Activated CD8-positive, alpha-beta memory T cell treated with anti-CD3 and anti-CD28 coated beads for 4 hours (primary cell): ENCODE measurements around the gene BLID.

Source experiments
- DNase-seq, 2 donors: peaks; one replicate each; pipeline ENCODE4 v3.0.0-alpha.2; 2020; ENCODE audit warnings: low read depth in 2 of 2

The BLID gene, protein sequence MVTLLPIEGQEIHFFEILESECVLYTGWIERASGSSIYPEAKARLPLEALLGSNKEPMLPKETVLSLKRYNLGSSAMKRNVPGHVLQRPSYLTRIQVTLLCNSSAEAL

DNA sequence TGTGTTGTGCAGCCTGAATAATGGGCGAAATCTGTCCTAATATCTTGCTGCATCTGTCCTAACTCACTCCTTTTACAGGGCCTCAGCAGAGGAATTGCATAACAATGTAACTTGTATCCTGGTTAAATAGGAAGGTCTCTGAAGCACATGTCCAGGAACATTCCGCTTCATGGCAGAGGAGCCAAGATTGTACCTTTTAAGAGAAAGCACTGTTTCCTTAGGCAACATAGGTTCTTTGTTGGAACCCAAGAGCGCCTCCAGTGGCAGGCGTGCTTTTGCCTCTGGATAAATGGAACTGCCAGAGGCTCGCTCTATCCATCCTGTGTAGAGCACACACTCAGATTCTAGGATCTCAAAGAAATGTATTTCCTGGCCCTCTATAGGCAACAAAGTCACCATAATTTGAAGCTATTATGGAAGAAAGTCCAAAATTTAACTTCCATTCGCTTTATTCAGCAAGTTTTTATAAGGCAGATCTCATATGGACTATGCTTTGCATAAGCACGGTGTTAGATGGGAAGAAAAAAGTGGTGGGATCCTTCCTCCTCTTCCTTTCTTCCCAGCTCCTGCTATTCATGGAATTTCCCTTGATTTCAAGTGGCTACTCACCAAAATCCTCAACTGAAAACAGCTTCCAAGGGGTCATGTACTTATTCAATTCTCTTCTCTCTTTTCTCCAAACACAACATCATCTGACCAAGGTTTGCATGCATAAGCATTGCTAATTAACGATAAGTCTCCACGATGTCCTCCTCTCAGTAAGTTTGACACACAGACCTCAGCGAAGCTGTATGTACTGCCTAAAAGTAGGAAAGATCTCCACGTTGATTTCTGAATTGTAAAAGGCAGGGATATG is at the start of gene BLID:
TSS of gene BLID (minus strand) at position 692 of the 856 bp plus-strand sequence. CDS start at position 399, 293 bp downstream.
- no peak for DNase-seq

DNA sequence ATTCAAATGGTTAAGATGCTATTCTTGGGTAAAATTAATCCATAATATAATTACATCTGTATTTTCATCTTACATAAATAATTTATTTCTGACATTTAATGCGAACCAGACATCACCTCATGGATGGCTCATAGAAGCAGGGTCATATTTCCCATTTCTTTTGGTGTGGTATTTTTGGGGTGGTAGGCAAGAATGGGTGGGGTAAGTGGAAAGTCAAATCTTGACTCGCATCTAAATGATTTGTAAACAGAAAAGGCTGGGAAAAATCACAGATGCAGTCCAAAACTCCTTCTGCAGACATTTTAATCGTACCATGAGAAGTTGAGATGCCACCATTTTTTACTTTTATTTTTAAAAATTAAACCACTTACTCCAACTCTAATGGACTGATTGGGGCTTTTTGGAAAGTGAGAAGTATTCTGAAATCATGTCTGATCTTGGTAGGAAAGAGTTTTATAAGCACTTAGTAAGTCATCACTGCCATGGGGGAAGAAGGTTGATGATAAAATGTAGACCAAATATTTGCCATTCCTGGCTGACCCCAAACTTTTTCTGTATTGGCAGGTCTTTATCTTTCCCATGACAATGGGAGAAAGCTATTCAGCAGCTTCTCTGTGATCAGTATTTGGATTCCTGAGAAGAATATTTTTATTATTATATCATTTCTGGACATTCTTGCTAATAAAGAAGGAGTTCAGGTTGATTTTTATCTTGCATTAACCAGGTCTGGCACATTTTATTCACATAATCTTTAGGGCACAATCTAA is 47.2 kb upstream of the BLID start:
- no peak for DNase-seq

DNA sequence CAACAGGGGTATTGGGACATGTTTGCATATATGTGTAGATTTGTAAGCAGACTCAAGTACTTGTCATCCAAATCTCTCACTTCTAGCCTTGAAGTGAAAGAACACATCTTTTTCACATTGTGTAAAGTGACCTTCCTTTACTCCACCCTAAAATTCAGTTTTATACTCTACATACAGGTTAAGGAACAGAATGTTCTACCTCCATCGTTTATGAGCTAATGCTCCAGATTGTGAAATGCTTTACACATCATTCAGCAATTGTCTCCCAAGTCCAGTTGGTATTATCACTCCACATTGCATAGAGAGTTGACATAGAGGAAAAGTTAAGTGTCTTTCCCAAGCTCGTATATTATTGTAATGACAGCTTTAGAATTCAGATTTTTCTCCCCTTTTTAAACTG is 46.1 kb upstream of the BLID start:
- DNase-seq = no peak

DNA sequence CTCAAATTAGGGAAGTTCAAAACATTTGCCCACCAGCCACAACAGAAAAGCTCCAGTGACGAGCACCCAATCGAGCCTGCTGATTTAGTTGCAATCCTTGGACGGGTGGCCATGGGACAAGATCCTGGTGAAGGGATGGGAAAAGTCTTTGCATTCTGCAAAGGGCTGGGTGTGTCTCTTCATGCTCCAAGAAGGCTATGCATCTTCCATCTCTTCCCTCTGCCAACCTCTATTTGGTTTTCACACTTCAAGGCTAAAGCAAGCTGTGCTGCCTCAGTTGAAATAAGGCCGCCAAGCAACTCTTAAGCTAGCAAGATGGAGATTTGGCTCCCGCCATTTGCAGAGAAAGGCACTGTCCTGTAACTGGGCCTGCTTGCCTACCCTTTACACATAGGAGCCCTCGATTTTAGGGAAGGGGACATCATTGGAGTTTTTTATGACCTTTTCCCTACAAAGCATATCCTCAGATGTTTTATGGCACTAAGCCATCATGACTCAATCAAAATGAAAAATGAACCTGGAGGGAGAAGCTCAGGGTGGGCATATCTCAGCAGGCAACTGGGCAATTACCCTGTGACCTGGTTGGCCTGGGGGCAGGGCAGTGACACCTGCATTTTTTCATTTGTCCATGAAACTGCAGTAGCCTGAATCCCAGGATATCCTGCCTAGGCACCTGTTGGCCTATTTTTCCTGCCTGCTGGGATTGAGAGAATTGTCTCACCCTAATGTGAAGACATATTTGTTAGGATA is 45.0 kb upstream of the BLID start:
- no peak for DNase-seq

DNA sequence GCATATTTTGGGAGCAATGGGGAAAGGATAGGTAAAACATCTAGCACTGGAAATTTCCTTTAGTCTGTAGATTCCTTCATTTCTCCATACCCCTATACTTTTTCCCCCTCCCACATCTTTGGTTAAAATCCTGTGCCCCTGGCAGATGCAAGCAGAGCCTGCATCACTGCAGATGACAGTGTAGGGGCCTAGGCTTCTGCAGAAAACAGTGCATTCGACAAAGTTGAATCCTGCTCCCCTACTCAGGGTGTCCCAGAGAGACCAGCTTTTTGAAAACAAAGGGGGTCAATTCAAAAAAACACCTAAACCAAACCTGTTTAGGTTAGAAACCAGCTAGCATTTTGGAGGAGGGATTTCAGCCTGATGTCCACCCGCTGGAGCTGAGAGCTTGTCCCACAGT is 43.8 kb upstream of the BLID start:
- no peak for DNase-seq

DNA sequence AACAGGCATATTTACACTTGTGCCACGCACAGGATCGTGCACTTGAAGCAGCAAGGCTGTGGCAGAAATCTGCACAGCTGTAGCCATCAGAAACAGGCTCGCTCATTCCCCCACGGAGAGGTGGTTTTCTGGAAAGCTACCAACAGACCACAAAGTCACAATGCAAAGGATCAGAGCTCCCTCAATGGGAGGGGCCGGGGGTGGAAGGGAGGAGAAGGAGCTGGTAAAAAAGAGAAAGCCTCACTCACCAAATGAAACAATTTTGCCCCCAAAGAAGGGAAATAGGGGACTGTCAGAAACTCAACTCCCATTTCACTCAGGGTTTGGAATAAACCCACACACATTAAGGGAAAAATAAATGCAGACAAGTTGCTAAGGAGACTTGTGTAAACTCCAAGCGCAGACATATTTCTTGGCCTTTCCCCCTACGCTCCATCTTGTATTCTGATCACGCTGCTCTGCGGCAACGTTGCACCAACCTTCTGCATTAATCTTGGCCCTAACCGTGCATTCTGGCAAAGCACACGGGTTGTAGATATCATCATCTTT is 43.2 kb upstream of the BLID start:
- DNase-seq = no peak

DNA sequence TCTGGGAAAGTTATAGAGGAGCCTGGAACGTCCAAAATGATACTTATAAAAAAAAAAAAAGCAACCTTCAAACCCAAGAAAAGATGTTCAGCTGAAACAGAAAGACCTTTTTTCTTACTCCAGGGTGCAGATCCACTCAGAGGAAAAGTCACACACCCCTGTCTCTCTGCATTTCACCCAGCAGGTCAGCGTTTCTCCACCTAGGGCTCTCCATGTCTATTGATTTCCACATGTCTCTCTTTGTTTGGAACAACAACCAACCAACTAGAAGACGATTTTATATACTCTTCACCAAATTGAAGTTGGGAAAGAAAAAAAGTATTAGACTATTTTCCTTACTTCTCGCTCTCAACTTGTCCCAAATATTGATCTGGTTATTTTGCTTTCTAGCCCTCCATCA is 42.2 kb upstream of the BLID start:
- no peak for DNase-seq

DNA sequence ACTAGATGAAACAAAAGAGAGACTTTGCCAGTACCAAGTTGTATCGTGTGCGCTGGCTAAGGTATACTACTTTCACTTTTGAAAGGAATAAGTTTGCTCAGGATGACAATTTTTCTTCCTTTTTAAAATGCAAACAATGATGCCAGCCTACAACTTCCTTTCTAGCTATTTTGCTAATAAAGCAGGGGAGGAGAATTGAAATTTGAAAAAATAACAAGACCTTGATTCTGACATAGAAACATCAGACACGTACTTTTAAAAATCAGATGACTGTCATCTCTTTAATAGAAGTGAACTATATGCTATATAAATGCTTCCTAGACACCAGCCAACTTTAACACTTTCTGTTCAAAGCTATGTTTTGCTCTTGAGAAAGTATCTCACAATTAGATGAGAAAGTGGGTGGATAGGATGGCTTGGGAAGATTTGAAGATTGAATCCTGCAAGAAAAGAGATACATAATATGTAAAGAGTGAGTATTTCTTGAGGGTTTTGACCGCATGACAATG is 41.7 kb upstream of the BLID start:
- no peak for DNase-seq

DNA sequence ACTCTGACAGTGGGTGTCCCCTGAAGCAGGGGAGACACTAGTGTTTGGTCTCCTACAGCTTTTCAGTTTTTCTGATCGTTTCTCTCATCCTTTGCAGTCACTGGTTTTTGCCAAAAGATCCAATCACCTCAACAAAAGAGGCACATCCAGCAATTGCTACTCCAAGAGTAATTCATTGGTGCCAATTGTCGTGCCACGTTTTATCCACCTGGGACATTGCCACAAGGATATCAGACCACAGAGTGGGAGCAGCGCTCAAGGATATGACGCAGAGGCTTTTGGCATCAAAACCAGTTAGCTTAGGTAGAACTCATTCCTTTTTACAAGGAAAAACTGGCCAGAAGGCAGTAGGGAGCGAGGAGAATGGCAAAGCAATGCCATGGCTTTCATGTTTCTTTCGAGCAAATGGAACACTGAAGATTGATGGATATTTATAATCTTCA is 40.9 kb upstream of the BLID start:
- DNase-seq = no peak

DNA sequence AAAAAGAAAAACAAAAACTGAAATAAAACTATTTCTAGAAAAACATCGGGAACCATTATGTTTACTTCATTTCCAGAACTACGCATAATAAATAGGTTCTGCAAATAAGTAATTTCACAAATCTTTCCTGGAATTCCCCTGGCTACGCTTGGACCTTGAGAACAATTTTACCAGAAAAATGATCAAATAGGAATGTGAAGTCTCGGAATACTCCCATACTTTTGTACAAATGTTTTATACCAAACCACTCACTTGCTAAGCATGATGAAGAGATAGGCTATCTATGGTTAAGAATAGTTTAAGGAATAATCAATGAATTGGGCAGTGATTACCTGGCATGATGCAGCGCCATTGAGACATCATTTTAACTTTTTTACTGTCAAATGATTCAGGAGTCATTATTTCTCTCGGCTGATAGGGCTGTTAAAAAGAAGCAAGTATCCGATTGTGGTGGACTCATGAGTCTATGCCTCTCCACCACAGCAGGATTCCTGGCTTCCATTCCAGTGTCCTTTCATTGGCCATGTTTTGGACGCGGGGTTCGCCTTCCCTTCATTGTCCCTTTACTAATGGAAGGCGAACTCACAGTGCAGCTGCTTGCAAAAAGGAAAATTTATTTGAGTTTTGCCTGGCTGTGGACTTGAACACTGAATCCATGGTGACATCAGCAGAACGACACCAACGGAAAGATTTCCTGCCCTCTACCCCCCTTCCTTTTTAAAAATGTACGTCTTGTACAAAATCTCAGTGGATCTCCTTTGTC is 39.9 kb upstream of the BLID start:
- no peak for DNase-seq

DNA sequence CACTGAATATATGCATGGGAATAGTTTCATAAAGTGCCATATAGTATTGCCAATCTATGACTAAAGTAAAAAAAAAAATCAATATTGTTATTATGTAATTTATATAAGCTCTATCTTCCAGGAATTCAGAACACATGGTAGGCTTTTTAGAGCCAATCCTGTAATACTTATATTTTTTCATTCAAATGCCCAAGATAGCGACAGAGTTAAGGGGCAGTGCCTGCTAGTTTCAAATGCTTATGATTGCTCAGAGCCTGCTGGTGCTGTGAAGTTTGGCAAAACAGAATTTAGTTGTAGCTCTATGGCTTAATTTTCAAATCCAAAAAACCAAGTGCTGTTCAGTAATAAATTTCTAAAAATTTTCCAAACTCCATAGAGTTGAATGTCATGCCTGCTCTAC is 39.0 kb upstream of the BLID start:
- DNase-seq = no peak

DNA sequence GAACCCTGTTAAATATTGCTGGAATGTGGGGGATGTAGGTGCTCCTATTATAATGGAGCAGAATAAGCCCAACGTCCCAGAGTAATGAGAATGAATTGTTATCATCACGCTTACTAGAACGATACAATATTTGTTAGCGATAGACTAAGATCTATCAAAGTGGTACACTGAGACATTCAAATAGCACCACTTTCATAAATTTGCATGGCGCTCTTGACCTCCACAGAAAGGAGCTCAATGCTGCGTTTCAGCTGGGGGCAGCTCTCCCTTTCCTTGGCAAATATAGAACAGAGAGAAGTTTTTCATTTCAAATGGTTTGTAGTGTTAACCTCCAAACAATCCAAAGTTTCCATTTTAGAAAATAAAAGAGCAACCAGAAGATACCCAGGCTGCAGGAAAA is 38.2 kb upstream of the BLID start:
- DNase-seq = no peak

DNA sequence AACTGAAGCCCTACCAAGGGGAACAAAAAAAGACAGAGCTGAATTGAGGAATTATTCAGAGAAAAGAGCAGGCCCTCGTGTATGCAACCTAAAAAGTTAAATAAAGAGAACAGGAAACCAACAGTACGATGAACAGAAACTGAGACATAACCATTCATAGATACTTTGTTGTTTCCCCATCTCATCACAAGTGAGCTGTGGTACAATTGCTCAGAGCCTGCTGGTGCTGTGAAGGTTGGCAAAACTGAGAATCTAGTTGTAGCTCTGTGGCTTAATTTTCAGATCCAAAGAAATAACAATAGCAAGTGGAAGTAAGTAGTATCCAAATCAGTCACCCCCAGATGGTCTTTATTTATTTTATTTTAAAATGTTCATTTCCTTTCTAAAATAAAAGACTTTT is 37.7 kb upstream of the BLID start:
- DNase-seq = no peak

DNA sequence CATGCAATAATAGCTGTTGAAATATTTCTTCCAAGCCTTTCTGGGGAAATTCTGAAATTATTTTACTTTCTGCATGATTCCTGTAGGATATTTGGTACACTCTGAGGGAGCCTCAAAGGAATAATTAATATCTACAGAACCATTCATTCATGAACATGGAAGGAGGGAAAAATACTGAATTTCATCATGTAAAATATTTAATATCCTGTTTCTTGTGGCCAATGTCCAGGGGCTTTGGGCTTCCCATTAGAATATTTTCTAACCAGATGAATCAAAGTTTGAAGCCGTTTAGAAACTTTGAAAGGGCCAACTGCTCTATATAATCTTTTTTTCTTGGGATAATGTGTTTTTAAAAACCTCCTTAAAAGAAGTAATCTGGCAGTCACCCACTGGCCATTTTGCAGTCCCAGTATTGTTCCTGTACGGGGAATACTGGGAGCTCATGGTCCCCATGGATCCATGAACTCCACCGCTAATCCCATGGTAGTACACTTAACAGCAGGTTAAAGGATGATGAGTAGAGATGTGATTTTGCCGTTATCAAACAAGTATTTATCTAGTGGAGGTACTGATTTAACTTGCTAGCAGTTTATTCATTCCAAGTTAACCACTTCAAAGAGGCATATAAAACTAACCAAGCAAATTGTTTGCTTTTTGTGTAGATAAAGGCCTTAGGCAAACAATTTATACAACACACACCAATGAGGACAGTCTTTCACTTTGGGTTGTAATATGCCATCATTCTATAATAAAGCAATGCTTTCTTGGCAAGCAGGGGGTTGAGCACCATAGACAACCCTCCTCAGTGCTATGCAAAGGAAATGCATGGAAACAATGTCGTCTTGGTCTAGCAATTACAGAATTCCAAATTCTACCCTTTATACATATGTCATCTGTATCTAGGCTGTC is 34.5 kb upstream of the BLID start:
- no peak for DNase-seq

DNA sequence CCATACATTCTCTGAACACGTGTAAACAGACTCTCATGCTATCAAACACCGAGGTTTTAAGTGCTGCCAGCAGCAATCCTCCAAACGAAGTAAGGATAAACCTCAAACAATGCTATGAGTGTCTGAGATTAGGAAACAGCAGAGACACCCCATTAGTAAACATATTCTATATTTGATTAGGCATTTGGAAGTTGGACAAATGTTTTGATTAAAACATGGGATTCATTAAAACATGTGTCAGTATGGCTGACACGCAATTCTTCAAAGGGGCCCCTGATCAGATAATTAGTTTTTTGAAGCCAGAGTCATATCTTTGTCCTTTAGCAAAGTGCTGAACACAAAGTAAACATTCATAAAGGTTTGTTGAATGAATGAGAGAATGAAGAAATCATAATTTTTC is 33.2 kb upstream of the BLID start:
- DNase-seq = no peak

DNA sequence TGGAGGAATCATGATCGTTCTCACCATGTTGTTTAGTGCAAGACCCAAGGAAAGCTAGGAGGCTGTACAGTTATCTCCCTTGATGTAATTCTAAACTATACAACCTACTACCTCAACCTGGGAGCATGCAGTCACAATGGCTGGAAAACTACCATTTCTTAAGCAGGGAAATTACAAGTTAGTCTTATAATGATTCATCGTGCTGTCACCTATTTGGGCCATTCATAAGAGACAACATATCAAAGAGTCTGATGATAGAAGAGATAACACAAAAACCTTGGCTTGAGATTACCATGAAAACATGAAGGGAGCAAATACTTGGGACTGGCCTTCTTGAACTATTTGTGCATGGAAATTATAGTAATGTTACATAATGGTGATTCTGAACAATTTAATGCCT is 30.5 kb upstream of the BLID start:
- no peak for DNase-seq

DNA sequence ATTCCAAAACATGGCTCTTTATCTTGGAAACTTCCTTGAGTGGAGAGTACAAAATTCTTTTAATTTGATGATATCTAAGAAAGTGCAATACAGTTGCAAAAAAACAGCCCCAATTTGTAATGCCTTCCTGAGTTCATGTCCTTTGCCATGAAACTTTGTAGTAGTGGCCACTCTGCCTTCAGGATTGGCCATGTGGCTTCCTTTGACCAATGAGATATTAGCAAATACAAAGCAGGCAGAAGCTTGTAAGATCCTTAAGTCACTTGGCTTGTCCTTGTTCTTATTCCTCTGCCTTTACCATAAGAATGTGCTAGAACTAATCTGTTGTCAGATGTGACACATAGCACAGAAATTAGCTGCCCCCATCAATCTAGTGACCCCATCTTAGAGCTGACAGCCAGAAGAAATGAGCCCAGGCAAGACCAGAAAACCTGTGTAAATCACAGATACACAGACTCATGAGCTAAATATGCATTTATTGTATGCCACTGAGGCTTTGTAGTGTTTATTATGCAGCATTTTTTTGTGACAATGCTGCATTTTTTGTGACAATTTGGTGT is 29.8 kb upstream of the BLID start:
- DNase-seq = no peak

DNA sequence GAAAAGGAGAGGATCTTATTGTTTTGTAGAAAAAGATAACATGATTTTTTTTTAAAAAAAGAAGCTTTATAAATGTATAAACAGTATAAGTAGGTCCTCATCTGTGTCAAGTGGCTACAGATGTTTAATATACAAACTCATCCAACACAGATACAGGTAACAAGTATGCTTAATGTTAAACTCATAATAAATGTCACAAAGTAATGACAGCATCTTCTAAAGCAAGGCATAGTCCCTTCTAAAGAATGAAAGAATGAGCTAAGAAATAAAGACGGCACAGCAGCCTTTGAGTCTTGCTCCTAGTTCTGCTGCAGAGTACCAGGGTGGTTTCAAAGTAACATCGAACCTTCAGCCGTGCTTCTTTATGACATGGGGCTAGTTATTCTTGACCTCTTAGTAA is 28.7 kb upstream of the BLID start:
- no peak for DNase-seq

DNA sequence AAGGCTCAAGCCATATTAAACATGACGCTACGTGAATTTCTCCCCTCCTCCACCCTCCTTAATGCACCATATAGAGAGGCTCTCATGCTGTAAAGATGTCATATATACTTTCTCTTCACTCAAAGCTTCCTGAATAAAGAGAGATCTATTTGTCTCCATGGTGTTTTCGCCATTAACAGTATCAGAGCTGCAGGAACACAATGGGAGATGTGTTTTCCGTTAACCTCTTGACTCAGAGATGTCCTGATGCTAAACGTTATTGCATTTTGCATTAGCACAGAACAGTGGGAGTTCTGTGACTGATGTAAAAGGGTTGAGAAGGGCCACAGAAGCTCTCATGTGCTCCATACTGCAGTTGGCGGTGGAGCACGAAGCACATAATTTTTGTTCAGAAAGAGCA is 25.7 kb upstream of the BLID start:
- DNase-seq = no peak

DNA sequence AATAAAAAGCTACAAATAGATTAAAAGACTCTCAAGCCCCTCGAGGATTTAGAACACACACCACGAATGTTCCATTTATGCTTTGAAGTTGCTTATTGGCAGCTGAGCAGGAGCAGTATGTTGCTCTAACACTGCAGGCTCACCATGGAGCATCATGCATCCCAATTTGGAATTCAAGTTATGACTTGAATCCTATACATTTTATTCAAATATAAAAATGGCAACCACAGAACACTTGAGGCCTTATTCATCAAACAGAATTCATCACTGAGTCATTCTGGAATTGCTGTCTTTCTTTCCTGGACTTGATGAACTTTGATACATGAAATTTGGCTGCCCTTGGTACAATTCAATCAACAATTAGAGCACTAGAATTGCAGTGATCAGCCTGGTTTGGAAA is 24.5 kb upstream of the BLID start:
- no peak for DNase-seq
